Mucosa of gallbladder (tissue), 1 donor: ENCODE data around the gene SMDT1. TPM values are rescaled to one million over a fixed set of nuclear protein-coding genes. Genes with fewer than 3 reads are reported as not detected.

Experiments
- DNase-seq: peaks from one replicate; pipeline ENCODE4 v3.0.0-alpha.2; 2020; ENCODE audit warnings: low spot score
- total RNA-seq: library from RNA; stranded (reverse); gene quantifications from one replicate; pipeline ENCODE4 v1.2.1, GENCODE V29; 2021
- donor health status: DM: no; HTN: no; CAD: no.

The SMDT1 gene, protein sequence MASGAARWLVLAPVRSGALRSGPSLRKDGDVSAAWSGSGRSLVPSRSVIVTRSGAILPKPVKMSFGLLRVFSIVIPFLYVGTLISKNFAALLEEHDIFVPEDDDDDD
- total RNA-seq: 121 TPM

DNA sequence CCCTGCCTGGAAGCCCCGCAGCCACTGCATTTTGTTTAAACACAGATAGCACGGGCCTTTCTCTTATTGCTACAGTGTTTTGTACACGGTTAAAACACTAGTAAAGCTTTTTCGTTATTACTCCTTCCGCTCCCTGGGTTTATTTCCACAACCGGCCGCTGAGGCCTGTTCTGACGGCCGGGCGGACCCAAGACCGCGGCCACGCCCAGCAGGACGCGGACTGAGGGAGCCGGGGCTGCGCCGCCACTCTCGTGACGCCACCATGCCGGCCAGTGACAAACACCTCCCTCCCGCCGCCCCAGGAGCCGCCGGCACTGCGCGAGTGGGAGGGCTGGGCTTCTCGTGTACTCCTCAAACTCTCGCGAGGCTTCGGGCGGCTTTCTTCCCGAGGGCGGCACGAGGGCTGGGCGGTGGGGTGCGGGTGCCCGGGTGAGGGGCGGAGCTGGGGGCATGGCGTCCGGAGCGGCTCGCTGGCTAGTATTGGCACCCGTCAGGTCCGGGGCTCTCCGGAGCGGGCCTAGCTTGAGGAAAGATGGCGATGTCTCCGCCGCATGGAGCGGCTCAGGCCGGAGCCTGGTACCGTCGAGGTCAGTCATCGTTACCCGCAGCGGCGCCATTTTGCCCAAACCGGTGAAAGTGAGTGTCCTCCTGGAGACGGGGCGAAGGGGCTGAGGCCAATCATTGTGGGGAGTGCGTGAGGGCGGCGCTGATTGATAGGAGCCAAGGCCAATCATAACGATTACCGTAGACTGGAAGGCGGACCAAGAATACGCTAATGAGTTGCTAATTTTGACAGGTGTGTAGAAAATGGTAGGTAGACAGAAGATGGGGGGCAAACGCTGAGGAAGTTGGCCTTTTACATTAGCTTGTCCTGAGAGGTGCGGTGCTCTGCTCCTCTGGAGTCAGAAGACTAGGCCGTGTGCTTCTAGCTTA, at the start of gene SMDT1:
Gene SMDT1 (plus strand): TSS at position 382 of the 933 bp plus-strand sequence. CDS start 69 bp downstream, at position 451.
- DNase-seq: peak; percentile 99

DNA sequence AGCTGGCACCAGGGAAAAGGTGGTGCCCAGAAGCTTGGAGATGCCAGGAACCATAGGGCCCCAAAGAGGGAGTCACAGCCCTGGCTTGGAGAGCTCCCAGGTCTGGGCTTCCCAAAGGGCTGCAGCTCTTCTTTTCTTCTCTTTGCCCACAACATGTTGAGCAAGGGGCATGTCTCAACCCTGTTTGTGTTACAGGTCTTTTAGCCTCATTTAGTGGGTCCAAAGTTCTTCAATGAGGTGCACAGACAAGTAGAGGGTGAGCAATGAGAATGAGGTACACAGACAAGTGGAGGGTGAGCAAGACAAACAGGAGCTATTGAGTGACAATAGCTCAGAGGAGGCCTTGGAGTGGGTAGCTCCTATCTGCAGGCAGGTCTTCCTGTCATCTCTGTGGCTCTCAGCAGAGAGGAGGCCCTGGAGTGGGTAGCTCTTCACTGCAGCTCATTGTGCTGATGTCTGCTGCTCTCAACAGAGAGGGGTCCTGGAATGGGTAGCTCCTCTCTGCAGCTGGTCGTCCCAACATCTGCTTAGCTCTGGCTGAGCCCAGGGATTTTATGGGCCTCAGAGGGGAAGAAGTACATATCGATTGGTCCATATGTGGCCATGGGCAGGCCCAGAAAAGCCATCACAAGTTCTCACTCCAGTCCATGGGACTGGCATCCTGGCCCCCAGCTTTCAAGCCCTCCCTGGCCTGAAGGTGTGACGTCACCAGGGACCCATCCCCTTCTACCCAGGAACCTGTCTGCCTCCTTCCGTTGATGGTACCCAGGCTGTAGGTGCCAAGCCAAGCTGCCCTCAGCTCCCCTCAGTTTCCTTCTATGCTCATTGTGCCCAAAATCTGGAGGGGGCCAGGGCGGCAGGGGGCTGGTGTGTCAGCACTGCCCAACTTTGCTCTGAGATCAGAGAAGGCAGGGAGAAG, 46.0 kb upstream of the SMDT1 start:
- no peak for DNase-seq

DNA sequence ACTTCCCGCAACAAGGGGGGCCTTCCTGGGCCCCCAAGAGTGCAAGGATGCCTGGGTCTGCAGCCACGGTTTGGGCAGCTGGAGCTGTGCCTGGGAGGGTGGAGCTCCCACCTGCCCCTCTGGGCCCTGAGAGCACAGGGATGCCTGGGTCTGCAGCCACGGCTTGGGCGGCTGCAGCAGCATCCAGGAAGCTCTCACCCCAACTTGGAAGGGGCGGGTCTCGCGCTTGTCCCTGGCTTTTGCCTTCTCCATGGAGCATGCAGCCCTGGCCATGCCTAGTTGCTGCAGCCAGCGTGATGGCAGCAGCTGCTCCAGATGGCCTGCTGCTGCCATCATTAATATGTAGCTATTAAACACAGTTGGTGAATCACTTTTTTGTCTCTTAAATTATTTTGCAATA, 44.2 kb upstream of the SMDT1 start:
- DNase-seq: no peak

DNA sequence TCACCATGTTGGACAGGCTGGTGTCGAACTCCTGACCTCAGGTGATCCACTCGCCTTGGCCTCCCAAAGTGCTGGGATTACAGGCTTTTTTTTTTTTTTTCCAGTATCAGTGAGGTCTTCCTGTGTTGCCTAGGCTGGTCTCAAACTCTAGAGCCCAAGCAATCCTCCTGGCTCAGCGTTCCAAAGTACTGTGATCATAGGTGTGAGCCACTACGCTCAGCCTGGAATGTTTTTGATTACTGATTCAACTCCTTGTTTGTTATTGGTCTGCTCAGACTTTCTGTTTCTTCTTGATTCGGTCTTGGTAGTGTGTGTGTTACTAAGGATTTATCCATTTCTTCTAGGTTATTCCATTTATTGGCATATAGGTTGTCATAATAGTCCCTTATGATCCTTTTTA, 40.2 kb upstream of the SMDT1 start:
- no peak for DNase-seq

DNA sequence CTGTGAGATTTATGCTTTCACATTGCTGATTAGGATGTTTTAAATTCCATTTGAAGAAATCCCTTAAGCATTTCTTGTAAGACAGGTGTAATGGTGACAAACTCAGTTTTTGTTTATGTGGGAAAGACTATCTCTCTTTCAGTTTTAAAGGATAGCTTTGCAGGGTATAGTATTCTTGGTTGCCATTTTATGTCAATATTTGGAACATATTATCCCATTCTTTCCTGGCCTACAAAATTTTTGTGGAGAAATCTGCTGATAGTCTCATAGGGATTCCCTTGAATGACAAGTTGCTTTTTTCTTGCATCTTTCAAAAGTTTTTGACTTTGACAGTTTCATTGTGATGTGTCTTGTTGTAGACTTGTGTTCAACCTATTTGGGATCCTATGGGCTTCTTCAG, 37.7 kb upstream of the SMDT1 start:
- no peak for DNase-seq

DNA sequence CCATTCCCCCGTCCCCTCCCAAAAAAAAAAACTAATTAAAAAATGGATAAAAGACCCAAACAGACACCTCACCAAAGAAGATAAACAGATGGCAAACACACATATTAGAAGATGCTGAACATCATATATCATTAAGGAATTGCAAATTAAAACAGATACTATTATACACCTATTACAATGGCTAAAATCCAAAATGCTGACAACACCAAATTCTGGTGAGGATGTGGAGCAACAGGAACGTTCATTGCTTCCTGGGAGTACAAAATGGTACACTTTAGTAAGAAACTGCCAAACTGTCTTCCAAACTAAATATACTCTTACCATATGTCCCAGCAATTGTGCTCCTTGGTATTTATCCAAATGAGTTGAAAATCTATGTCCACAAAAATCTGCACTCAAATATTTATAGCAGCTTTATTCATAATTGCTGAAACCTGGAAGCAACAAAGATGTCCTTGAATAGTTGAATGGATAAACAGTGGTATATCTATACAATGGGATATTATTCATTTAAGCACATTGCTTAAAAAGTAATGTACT, 28.8 kb upstream of the SMDT1 start:
- DNase-seq: no peak

DNA sequence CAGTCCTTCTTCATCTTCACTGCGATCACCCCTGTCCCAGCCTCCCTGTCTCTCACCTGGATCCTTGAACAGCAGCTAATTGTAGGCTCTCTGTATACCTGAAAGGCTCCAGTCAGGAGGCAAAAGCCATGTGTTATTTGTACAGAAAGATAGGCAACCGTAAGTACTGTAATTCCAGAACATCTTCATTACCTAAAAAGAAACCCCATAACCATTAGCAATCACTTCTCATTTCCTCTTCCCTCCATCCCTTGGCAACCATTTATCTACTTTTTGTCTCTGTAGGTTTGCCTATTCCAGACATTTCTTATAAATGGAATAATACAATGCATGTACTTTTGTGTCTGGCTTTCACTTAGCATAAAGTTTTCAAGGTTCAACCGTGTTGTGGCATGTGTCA, 26.7 kb upstream of the SMDT1 start:
- no peak for DNase-seq

DNA sequence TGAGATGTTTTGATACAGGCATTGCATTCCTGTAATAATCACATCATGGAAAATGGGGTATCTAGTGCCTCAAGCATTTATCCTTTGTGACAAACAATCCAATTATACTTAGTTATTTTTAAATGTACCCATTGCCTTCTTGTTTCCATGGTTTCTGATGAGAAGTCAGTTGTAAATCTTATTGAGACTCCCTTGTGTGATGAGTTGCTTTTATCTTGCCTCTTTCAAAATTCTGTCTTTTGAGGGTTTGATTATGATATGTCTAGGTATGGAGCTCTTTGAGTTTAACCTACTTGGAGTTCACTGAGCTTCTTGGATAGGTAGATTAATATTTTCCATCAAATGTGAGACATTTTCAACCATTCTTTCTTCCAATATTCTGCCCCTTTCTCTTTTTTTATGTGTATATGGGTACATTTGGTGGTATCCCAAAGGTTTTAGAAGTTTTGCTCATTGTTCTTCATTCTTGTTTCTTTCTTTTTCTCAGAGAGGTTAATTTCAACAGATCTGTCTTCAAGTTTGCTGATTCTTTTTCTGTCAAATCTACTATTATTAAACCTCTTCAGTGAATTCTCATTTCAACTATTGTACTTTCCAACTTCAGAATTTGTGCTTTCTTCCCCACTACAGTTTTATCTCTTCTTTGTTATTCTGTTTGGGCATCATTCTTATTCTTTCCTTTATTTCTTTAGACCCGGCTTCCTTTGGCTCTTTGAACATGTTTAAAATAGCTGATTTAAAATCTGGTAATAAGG, 22.6 kb upstream of the SMDT1 start:
- DNase-seq: no peak

DNA sequence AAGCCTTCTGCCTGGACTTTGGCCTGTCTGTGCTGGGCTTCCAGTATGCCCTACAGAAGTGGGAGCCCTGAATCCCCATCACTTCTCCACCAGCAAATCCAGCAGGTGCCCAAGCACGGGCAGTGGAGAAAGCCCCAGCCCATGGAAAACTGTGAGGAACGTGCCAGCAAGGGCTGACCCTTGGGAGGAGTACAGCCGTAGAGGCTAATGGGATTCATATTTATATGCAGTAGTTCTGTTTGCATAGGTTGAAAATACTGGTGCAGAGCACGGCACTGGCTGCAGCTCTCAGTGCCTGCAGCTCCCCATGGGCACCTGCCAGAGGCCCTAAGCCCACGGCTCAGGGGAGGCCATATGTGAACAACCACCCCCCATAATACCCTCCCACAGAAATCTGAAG, 19.0 kb upstream of the SMDT1 start:
- no peak for DNase-seq

DNA sequence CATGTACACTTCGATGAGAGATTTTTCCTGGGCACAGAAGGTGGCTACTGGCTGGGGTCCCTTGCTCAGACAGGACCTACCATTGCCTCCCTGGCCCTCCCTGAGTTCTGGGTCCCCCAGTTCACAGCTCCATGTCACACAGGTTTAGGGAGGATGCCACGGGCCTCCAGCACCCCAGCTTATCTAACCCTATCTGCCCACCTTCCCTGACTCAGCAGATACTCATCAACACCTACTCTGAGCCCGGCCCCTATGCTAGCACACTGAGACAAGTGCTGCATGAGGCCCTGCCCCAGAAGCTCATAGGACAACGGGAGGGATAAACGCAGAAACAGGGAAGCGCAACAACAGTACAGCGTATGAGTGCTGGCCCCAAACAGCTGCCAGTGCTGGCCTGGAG, 18.5 kb upstream of the SMDT1 start:
- no peak for DNase-seq

DNA sequence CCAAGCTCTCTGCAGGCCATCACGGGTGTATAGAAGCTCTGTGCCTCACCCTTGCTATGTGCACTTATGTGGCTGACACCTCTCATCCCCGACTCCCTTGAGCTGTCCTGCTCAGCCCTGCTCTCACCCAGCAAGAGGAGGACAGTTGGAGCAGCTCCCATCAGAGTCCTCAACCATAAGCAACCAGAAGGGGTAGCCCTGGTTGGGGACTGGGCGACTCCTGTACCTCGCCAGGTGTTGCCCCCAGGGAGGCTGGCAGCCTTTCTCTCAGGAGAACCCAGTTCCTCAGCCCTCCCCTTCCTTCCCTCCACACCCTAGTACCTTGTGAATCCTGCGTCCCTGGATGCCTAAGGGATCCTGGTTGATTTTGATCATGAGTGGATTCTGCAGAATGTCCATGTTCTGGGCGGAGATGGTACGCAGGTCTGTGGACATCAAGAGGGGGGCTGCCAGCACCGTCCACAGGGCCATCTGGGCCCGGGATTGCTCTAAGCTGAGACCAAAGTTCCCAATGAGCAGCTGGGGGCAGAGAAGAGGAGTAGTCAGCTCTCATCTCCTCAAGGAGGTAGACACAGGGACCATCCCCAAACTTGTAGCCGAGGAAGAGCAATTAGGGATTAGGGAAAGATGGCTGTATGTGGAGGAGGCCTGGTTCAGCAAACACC, 16.9 kb upstream of the SMDT1 start:
- DNase-seq: no peak

DNA sequence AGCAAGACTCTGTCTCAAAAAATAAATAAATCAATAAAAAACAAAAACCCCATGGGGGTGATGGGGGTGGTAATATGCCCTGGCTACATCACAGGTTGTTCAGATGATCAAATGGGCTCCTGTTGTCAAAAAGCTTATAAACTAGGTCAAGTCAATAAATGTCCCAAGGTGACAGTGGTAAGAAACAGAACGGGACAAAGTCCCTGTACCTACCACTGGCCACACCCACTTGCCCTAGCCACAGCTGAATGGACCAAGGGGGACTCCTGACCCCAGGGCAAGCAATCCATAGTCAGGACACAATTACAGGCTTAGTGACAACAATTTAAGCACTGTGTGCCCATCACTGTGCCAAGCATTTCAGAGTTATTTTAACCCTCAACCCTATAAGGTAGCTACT, 14.9 kb upstream of the SMDT1 start:
- DNase-seq: peak; percentile 59

DNA sequence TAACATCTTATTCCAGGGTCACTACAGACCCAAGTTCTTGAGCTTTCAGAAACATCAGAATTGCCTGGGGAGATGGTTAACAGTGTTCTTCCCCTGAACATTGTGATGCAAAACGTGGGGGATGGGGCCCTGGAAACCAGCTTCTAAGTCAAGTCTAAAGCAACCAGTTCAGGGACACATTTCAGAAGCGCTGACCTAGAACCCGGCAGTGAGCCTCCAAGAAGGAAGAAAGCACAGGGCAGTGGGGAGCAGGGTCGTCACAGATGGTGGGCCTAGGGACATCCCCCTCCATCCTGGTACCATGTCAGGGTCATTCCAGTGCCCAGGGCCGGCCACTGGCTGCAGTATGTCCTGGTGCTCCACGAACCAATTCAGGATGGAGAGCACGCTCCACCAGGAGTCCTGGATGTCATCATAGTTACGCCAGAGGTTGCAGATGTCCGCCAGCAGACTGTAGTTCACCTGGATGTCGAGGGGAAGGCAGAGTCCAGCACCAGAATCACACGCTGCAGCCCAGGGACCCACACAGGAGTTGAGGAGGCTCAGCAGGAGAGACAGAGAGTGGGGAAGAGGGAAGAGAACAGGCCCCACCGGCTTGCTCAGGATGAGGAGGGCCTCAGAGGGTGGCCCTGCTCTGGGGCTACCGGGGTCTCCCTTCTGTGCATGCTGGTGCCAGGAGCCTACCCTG, 13.9 kb upstream of the SMDT1 start:
- no peak for DNase-seq

DNA sequence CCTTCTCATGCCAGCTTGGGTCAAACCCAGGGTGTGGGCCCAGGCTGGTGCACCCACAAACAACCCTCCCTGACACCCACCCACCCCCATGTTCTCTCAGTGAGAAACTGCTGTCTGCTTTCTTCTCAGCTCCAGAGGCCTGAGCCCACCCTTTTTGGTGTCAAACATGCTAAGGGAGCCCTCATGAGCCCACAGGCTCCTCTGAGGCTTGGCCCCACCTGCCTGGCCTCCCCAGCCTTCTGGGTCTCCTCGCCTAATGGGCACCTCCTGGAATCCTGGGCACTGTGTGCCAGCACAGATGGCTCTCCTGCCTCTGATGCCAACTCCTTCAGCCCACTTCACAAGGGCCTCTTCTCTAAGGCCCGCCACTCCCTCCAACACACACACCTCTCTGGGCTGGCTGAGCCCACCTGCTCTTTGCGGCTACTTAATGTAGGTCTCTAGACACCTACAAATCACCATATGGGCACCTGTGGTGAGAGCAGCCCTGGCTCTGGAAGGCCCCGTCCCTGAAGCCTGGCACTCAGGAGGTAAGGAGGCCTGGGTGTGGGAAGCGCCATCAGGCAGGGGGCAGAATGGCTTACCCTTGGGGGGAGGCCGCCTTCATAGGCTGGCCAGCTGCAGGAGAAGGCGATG, 13.3 kb upstream of the SMDT1 start:
- no peak for DNase-seq

DNA sequence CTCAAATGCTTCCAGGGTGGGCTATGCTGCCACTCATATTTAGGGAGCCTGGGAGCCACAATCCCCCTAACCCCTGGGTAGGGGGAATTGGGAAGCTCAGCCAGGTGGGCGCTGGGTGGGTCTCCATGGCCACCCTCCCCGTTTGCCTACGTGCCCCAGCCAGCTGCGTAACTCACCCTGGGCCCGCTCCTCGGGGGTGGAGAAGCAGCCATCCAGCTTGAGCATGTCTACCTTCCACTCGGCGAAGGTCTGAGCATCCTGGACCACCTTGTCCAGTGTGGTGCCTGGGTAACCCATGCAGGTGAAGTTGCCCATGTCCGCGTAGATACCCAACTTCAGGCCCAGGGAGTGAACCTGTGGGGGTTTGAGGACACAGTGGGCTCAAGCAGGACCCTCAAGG, 12.6 kb upstream of the SMDT1 start:
- DNase-seq: no peak

DNA sequence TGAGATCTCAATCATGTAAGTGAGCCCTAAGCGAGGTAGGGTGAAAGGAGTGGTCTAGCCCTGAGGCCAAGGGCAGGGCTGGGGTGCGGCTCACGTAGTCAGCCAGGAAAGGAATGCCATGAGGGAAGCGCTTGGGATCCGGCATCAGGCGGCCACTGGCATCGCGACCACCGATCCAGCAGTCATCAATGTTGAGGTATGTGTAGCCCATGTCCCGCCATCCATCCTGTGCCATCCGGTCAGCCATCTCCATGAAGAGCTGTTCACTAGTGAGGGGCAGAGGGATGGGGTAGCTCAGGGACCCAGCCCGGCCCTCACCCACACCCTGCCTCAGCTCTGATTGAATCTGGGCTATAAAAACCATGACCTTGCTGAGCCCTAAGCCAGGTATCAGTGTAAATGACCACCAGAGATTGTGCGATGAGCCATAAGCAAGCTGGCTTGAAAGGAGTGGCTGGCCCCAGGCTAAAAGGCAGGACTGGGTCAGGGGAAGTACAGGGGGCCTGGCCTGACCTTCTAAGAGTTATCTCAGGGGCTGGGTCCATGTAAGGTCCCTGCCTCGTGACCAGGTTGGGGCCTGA, 11.7 kb upstream of the SMDT1 start:
- DNase-seq: no peak

DNA sequence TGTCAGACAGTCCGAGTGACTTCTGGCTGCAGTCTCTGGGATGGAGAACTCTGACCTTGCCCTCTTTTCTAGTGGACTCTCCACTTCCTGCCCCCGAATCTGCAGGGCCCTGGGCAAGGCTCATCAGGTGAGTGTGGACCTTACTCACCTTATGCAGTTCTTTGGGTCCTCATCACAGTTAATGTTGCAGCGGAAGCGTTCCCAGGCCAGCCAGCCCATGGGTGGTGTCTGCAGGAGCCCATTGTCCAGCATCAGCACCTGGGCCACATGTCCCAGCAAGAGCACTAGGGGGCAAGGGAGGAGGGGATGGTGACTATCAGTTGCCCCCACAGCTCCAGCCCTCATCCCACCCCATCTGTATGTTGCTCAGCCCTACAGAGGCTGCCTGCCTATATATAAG, 11.2 kb upstream of the SMDT1 start:
- no peak for DNase-seq

DNA sequence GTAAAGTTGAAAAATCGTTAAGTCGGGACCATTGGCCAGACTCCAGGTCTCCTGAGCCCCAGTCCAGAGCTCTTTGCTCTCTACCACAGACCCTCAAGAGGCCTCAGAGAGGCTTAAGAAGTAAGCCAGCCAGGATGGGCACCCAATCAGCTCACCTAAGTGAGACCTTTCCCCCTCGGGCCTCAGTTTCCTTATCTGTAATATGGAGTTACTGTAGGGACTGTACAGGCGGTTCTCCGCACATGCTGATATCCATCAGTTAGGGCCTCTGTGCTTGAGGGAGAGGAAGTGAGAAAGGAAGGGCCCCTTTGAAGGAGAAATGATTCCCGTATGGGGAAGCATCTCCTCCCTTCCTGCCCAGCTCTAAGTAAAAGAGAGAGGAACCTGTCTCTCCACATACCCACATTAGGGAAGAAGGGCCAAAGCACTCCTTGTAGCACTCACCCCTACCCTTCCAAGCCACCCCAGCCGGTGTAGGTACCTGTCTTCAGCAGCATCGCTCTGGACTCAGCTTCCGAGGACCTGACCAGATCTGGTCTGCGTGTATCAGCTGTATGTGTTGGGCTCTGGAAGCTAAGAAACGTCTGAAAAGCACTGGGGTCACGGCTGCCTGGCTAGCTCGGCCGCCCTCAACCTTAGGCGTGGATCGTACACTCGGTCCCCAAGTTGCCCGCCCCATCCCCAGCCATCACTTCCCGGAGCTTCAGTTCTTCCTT, 9.5 kb upstream of the SMDT1 start:
- DNase-seq: no peak
